DMS153 treated with DMSO at 0.1 percent for 48 hours (cell line): Measurements from ENCODE around the gene REM2.
"Not testable (repeated sequence)": the region's sequence is repeated elsewhere in the genome, so short reads cannot be mapped to it uniquely, and the experiment has no call there.

ENCODE experiments used
- DNase-seq: peaks from one replicate; lab custom pipeline; 2025; ENCODE audit not compliant: unreplicated experiment; lab: John Stamatoyannopoulos, UW

The REM2 gene

DNA sequence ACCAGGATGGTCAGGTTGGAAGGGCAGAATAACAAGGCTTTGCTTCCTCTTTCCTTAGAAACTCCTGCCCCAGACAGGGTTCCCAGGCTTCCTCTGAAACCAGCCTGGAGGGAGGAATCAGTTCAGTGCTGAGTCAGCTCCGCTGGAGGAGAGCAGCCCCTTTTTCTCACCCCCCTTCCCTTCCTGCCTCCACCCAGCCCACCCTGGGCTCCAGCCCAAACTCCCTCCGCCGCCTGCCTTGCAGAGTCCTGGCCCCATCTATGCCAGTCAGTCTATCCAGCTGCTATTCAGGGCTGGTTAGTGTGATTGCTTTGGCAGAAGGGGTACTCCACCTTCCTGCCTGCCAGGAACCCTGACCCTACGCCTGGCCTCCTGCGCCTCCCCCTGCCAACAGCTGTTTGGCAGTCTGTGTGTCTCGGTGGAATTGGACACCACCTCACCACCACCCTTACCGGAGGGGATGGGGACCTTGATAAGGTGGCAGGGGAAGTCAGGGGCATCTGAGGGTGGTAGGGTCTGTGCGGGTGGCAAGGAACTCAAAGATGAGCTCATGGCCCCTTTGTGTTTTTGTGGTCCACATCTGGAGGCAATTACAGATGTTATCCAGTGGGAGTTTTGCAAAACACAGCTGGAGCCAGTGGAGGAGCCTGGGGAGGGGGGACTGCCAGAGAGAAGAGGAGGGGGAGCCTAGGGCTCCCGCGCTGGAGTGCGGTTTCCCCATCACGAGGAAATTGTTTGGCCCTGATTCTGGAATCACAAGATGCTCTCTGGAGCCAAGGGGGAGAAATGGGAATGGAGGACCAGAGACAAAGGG lies 34.5 kb upstream of the REM2 start:
- DNase-seq: no peak

DNA sequence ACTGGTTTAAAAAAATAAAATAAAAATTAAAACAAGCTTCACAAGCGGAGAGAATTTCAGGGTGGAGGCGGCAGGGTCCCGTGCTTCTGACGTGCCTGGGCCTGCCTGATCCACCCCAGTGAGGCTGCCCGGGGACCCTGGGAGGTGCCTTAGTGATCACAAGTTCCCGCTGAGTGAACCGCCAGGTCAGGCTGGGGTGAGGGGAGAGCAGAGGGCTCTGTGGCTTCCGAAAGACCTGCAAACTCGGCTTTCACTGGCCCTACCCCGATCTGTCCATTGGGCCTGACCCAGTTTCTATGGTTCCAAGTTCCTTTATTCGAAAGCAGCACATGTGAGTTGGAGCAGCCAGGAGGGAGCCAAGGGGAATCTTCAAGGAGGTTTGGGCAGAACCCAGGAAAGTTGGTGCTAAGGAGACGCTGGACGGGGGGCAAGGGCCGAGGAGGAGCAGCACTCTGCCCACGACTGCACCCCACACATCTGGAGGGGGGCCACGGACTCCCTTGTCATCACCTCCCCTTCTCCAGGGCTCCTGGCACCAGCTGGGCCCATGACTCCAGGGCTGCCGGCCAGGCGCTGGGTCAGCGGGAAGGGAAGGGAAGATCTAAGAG lies 33.7 kb upstream of the REM2 start:
- DNase-seq: no peak

GRCh38 chr14:22850944-22851764 lies 31.9 kb upstream of the REM2 start:
- no peak for DNase-seq

- not testable (repeated sequence) for DNase-seq
These were observed 30.8 kb upstream of the REM2 start for GRCh38 chr14:22852178-22852577.

- no peak for DNase-seq
These were observed 30.5 kb upstream of the REM2 start for GRCh38 chr14:22852599-22852939.

- DNase-seq: peak; percentile 33
These were observed 29.9 kb upstream of the REM2 start for GRCh38 chr14:22852940-22853767.

DNA sequence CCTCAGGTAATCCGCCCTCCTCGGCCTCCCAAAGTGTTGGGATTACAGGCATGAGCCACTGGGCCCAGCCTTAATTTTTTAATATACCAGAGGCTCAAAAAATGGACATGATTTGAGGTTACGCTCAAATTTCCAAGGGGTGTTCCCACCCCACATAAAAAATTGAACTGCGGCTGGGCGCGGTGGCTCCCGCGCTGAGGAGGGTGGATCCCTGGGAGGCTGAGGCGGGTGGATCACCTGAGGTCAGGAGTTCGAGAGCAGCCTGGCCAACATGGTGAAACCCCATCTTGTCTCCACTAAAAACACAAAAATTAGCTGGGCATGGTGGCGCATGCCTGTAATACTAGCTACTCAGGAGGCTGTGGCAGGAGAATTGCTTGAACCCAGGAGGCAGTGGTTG lies 28.7 kb upstream of the REM2 start:
- not testable (repeated sequence) for DNase-seq

- no peak for DNase-seq
These were observed 27.9 kb upstream of the REM2 start for GRCh38 chr14:22854963-22855724.

GRCh38 chr14:22856428-22856827 lies 26.6 kb upstream of the REM2 start:
- no peak for DNase-seq

GRCh38 chr14:22860377-22860776 lies 22.6 kb upstream of the REM2 start:
- not testable (repeated sequence) for DNase-seq

- no peak for DNase-seq
These were observed 21.4 kb upstream of the REM2 start for GRCh38 chr14:22861651-22862050.

DNA sequence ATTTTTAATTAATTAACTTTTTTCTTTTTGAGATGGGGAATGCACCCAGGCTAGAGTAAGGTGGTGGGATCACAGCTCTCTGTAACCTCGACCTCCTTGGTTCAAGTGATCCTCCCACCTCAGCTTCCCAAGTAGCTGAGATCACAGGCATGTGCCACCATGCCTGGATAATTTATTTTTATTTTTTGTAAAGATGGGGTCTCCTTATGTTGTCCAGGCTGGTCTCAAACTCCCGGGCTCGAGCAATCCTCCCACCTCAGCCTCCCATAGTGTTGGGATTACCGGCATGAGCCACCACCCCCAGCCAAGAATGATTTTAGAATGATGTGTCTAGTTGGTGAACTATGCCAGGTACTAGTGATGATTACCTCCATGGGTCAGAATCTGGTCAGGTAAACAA lies 18.0 kb upstream of the REM2 start:
- DNase-seq: no peak

DNA sequence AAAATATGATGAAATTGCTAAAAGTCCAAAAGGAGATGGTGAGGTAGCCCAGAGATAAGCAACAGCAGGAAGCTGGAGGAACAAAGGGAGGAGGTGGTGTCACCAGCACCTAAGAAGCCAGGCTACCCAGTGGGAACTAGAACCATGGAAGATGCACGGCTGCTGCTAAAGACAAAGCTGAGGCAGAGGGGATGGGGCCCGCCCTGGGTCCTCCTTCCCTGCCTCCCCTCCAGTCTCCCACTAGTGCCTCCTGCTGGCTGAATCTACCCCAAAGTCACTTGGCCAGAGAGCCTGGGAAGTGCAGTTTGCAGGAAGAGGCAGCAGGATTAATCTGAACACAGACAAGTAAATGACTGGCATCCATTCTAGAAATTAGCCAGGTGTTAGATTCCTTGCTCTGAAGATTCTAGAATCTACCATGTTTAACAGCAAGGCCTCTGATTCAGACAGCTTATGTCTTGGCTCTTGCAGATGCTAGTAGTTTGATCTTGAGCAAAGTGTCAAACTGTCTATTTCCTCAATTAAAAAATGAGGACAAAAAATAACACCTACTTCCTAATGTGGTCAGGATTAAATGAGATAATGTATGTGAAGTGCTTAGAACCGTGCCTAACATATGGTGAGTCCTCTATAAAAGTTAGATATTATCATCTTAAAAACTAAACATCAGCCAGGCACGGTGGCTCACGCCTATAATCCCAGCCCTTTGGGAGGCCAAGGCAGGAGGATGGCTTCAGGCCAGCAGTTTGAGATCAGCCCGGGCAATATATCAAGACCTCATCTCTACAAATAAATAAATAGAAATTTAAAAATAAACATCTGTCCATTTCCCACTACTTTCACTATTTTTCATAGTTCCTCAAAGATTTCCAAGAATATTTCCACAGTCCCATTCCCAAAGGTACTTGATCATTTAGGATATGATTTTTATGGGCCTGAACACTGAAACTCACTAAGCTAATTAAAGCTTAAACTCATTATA lies 17.3 kb upstream of the REM2 start:
- no peak for DNase-seq

DNA sequence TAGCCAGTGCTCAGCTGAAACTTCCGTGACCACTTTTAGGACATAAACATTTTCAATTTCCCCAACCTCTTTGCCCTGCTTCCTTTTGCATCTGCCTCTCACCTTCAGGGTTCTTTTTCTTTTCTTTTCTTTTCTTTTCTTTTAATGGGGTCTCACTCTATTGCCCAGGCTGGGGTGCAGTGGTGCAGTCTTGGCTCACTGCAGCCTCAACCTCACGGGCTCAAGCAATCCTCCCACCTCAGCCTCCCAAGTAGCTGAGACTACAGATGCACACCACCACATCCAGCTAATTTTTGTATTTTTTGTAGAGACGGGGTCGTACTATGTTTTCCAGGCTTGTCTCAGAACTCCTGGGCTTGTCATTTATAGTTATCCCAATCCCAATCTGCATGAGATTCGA lies 16.1 kb upstream of the REM2 start:
- DNase-seq: no peak

- DNase-seq: no peak
These were observed 12.2 kb upstream of the REM2 start for GRCh38 chr14:22870811-22871223.

GRCh38 chr14:22871224-22872032 lies 11.6 kb upstream of the REM2 start, which contains the start of gene LRP10:
TSS of gene LRP10 (plus strand) at chr14:22871740. CDS start at chr14:22872304, 564 bp downstream.
- peak; percentile 90 for DNase-seq

GRCh38 chr14:22872033-22872832 lies 10.8 kb upstream of the REM2 start:
- DNase-seq: peak; percentile 28
